Adrenal gland (tissue), 5 donors: ENCODE measurements around the gene MAST4.

Experiments
- CTCF ChIP-seq, 6 experiments: fragments of 450-650 bp in 4 of 6; fragments of 200-600 bp in 2 of 6; sonication (generic) in 1 of 6; IDR thresholded peaks; 1 replicate in 5 of 6; 2 replicates in 1 of 6; pipeline versions ENCODE4 v1.5.1 to v1.8.0; 2016 to 2021; ENCODE audit warnings: antibody characterized with exemption in 6 of 6, mild to moderate bottlenecking in 2 of 6, moderate library complexity in 1 of 6
- POLR2A ChIP-seq, 2 donors: fragments of 450-650 bp; IDR thresholded peaks; one replicate each; pipeline ENCODE4 v1.6.1; 2017; ENCODE audit warnings: antibody characterized with exemption in 2 of 2, mild to moderate bottlenecking in 2 of 2, moderate library complexity in 1 of 2
- donor health status: DM: no; HTN: no; CAD: no.

GRCh38 chr5:66976108-66976507 is 379.9 kb downstream of the MAST4 start:
- TF ChIP-seq CTCF (IDR thresholded peaks at IDR 0.05) (no peak), POLR2A (IDR thresholded peaks at IDR 0.05) (no peak)
